DND-41 (cell line): ENCODE measurements around the gene GTF2A1.

Source experiments
- CTCF ChIP-seq: IDR thresholded peaks from 2 replicates; pipeline ENCODE4 v1.5.1; 2012; ENCODE audit warnings: borderline replicate concordance, low read length, moderate library complexity, mild to moderate bottlenecking; ENCODE audit not compliant: poor library complexity, severe bottlenecking; ENCODE audit errors: extremely low read depth
- EZH2 ChIP-seq: IDR thresholded peaks from 3 replicates; pipeline ENCODE4 v1.6.1; 2012; ENCODE audit warnings: borderline replicate concordance, low read depth, mild to moderate bottlenecking, moderate library complexity, low read length, inconsistent platforms; ENCODE audit not compliant: severe bottlenecking

GRCh38 chr14:81245771-81246170 lies 25.0 kb upstream of the GTF2A1 start:
- TF ChIP-seq CTCF, result no peak
- no peak for TF ChIP-seq EZH2
